Breast epithelium (tissue), 4 donors: ENCODE measurements around the gene ZNF799. TPM values are rescaled to one million over a fixed set of nuclear protein-coding genes. Genes with fewer than 3 reads are reported as not detected.
A peak's percentile ranks its signal among the peaks of the same experiment; 100 is the strongest.

ENCODE experiments used
- DNase-seq, 2 donors: peaks; one replicate each; pipeline ENCODE4 v3.0.0-alpha.2; 2019; ENCODE audit warnings: low spot score in 2 of 2
- H3K27ac ChIP-seq, 2 donors: fragments of 200-600 bp; sonication (generic) in 1 of 2; one replicate each; pipeline ENCODE4 v1.5.1; 2016 to 2019; ENCODE audit warnings: mild to moderate bottlenecking in 1 of 2
- H3K27me3 ChIP-seq, 2 donors: fragments of 200-600 bp; sonication (generic) in 1 of 2; one replicate each; pipeline versions ENCODE4 v1.5.1 to v1.6.0; 2017 to 2019; ENCODE audit warnings: control low read depth in 1 of 2, mild to moderate bottlenecking in 1 of 2
- H3K36me3 ChIP-seq: fragments of 200-600 bp; one replicate; pipeline ENCODE4 v1.5.1; 2019
- H3K4me1 ChIP-seq, 2 donors: fragments of 200-600 bp; sonication (generic); one replicate each; pipeline ENCODE4 v1.5.1; 2016 to 2019; ENCODE audit warnings: control low read depth in 1 of 2
- H3K4me3 ChIP-seq, 3 donors: fragments of 200-600 bp; sonication (generic); 1 replicate in 2 of 3; 2 replicates in 1 of 3; pipeline ENCODE4 v1.5.1; 2016 to 2019; ENCODE audit warnings: mild to moderate bottlenecking in 3 of 3, moderate library complexity in 2 of 3
- H3K9me3 ChIP-seq, 2 donors: fragments of 200-600 bp; sonication (generic) in 1 of 2; one replicate each; pipeline ENCODE4 v1.5.1; 2016 to 2019; ENCODE audit warnings: control low read depth in 1 of 2
- CTCF ChIP-seq, 3 donors: fragments of 450-650 bp; IDR thresholded peaks; one replicate each; pipeline ENCODE4 v1.5.1; 2016 to 2017; ENCODE audit warnings: antibody characterized with exemption in 3 of 3, mild to moderate bottlenecking in 3 of 3, moderate library complexity in 3 of 3
- POLR2A ChIP-seq: fragments of 450-650 bp; IDR thresholded peaks from one replicate; pipeline ENCODE4 v1.6.1; 2016; ENCODE audit warnings: antibody characterized with exemption, mild to moderate bottlenecking, moderate library complexity
- POLR2AphosphoS5 ChIP-seq, 3 donors: sonication (generic); formaldehyde crosslinking; IDR thresholded peaks; one replicate each; pipeline ENCODE4 v1.6.1; 2017; ENCODE audit warnings: antibody characterized with exemption in 3 of 3
- intact Hi-C: fragments of 100-400 bp; cut with DNase I; formaldehyde crosslinking; loops from one replicate; pipeline ENCODE4 v1.15.1; 2023; ENCODE audit warnings: low total_unique reads
- total RNA-seq, 3 donors: library from RNA; depleted of rRNA; stranded (reverse); fragments of >200 nt; gene quantifications; one replicate each; pipeline ENCODE4 v1.1.0, GENCODE V29; 2016

ZNF799 gene
- total RNA-seq, 3 donors from 2014 or later = 6.4 to 10.4 (median 8.8) TPM

DNA sequence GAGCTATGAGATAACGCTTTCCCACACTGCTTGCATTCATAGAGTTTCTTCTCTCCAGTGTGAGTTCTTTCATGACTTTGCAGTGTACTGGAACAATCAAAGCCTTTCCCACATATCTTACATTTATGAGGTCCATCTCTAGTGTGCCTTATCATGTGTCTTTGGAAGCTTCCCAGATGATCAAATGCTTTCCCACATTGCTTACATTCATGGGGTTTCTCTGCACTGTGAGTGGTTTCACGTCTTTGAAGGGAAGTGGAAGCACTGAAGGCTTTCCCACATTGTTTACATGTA is 20.7 kb downstream of the ZNF799 start:
- intact Hi-C loops = no loop called here

DNA sequence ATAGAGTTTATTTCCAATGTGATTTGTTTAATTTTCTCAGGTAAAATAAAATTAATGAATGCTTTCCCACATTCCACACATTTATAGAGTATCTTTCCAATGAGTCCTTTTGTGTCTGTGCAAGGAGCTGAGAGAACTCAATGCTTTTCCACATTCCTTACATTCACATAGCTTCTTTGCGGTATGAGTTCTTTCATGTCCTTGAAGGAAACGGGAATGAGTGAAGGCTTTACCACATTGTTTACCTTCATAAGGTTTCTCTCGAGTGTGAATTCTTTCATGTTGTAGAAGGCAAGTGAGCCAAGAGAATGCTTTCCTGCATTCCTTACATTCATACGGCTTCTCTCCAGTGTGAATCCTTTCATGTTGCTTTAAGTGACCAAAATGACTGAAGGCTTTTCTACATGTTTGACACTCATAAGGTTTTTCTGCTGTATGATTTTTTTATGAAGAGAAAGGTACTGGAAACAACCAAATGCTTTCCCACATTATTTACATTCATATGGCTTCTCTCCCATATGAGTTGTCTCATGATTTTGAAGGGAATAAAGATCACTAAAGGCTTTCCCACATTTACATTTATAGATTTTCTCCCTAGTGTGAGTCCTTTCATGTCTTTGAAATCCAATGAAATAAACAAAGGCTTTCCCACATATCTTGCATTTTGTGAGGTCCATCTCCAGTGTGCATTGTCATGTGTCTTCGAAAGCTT is 21.2 kb downstream of the ZNF799 start:
- no peak for DNase-seq
- no peak for TF ChIP-seq POLR2A
- no peak for TF ChIP-seq POLR2AphosphoS5 (IDR thresholded peaks at IDR 0.05)
- no peak for TF ChIP-seq CTCF (IDR thresholded peaks at IDR 0.05)
- Histone ChIP-seq H3K9me3 (peaks cover 34 to 38% of the 10 kb centered on the region in 2 donors), H3K4me1 (no peaks in the 10 kb centered on the region), H3K4me3 (no peak overlapping the region), H3K36me3 (no peaks in the 10 kb centered on the region), H3K27ac (no peak overlapping the region), H3K27me3 (no peaks in the 10 kb centered on the region)
- intact Hi-C loops = no loop called here

More for the DNA sequence above, 20.7 kb downstream of the ZNF799 start:
- no peak for TF ChIP-seq POLR2AphosphoS5 (IDR thresholded peaks at IDR 0.05)
- no peak for TF ChIP-seq CTCF (IDR thresholded peaks at IDR 0.05)
- TF ChIP-seq POLR2A = no peak
- Histone ChIP-seq H3K4me3 (no peak overlapping the region), H3K36me3 (no peaks in the 10 kb centered on the region), H3K27ac (no peak overlapping the region), H3K9me3 (peaks cover 34 to 38% of the 10 kb centered on the region in 2 donors), H3K27me3 (no peaks in the 10 kb centered on the region), H3K4me1 (no peaks in the 10 kb centered on the region)
- DNase-seq = no peak

GRCh38 chr19:12374026-12374425 is 27.0 kb downstream of the ZNF799 start:
- TF ChIP-seq POLR2AphosphoS5 (IDR thresholded peaks at IDR 0.05) = no peak
- TF ChIP-seq CTCF (IDR thresholded peaks at IDR 0.05) = no peak
- TF ChIP-seq POLR2A = no peak
- Histone ChIP-seq H3K36me3 (no peaks in the 10 kb centered on the region), H3K4me3 (no peak overlapping the region), H3K27me3 (no peaks in the 10 kb centered on the region), H3K9me3 (peaks cover 11 to 18% of the 10 kb centered on the region in 2 donors), H3K27ac (no peak overlapping the region), H3K4me1 (no peaks in the 10 kb centered on the region)
- no peak for DNase-seq
- intact Hi-C loops = no loop called here

DNA sequence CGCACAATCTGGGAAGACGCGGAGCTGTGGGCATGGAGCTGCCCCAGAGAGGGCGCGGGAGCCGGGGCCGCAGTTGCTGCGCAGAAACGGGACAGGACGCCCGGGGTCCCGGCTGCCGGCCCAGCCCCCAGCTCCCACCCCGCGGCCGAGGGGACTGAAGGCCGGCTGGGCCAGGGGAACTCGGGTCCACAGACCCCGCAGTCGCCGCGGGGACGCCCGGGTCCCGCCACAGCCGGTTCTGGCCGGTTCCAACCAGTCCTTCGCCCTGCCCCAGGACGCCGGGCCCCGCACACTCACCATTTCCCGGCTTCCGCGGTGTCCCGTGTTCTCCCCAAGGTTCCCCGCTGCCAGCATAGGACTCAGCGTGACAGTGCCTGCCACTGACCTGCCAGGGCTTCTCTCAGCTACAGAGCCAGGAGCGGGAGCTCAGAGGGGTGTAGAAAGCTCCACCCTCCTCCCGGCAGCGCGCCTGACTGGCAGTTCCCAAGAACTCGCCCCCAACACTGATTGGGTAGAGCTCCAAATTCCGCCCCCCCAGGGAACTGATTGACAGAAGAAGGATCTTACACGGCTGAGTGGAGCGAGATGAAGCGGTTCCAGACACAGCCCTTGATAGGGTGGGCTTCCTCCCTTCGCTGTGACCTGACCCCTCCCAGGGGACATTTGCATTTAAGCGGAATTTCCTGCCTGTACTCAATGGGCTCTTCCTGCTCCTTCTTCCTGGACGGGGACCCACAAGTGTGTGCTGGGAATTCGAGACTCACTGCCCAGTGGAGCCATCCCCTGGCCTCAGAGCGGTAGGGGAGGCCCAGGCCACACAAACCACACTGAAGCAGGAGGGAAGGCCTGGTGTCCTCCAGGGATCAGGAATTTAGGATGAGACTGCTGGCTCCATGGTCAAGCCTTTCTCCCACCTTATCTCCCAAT is 35.6 kb downstream of the ZNF799 start, which contains the start of gene ZNF442:
ZNF442 (minus strand) TSS at position 448 of the 927 bp plus-strand sequence. CDS start 2,052 bp downstream, outside the sequence.
- TF ChIP-seq CTCF (IDR thresholded peaks at IDR 0.05) (peak in 2 of 3 donors; percentile 73 to 84), POLR2A (peak; percentile 62), POLR2AphosphoS5 (IDR thresholded peaks at IDR 0.05) (peak; percentile 74 to 81 (median 80))
- intact Hi-C loops = no loop called here
- H3K27ac ChIP-seq = peak within 1 kb of the TSS; percentile 93 to 98
- H3K9me3 ChIP-seq = no peaks in the 10 kb centered on the region
- peak; percentile 95 to 96 for DNase-seq
- peak within 1 kb of the TSS; percentile 80 to 93 (median 89) for H3K4me3 ChIP-seq
- H3K27me3 ChIP-seq = no peaks in the 10 kb centered on the region
- no peaks in the 10 kb centered on the region for H3K4me1 ChIP-seq
- no peaks in the 10 kb centered on the region for H3K36me3 ChIP-seq
